ENCODE data around the gene WIZ. TPM values are rescaled to one million over a fixed set of nuclear protein-coding genes. Genes with fewer than 3 reads are reported as not detected.

Gene WIZ
- total and polyA plus RNA-seq, 9 of the 15 experiments (the other 6 are each of a cell fraction or from before 2014, with no cell fraction given): 0.06 to 37.5 (median 4.8) TPM

GRCh38 chr19:15418579-15419412 lies 31.0 kb downstream of the WIZ start, which contains the start of gene AKAP8L (continued):
- TF ChIP-seq HMGN3 (IDR thresholded peaks at IDR 0.05; ENCODE audit: borderline replicate concordance, extremely low read depth, insufficient read length, low read depth, low read length) (no peak), ATF6 (CRISPR knock-in tag; IDR thresholded peaks at IDR 0.05) (peak; percentile 23; the same call in 1 of the 2 replicates), ZBED1 (IDR thresholded peaks at IDR 0.05) (no peak; the same call in 1 of the 2 replicates), PML (IDR thresholded peaks at IDR 0.05; ENCODE audit: low read length) (peak; percentile 71; the same call in 1 of the 2 replicates), KLF13 (tag; IDR thresholded peaks at IDR 0.05; ENCODE audit: borderline replicate concordance, low read depth) (0 out of 2 replicates have a peak, but pooled peaks have one; percentile 8), ZNF354B (CRISPR knock-in tag; IDR thresholded peaks at IDR 0.05) (no peak), HDAC8 (tag; IDR thresholded peaks at IDR 0.05) (no peak), CAMTA2 (CRISPR knock-in tag; conservative IDR thresholded peaks at IDR 0.05) (no peak), SOX6 (IDR thresholded peaks at IDR 0.05) (peak; percentile 77), PCBP1 (IDR thresholded peaks at IDR 0.05; ENCODE audit: low read depth, low read length, poor library complexity, severe bottlenecking) (peak; percentile 82), ZFP30 (CRISPR knock-in tag; IDR thresholded peaks at IDR 0.05; ENCODE audit: borderline replicate concordance) (no peak), DNMT1 (IDR thresholded peaks at IDR 0.05) (no peak), RNF2 (IDR thresholded peaks at IDR 0.05) (peak; percentile 47; the same call in 1 of the 2 replicates), BRF2 (IDR thresholded peaks at IDR 0.05; ENCODE audit: borderline replicate concordance, insufficient read depth, insufficient read length) (no peak), ZFP1 (CRISPR knock-in tag; IDR thresholded peaks at IDR 0.05) (no peak), EZH2 (IDR thresholded peaks at IDR 0.05; ENCODE audit: borderline replicate concordance, low read depth, low read length) (no peak), ZNF165 (CRISPR knock-in tag; IDR thresholded peaks at IDR 0.05; ENCODE audit: borderline replicate concordance) (no peak), ZNF311 (CRISPR knock-in tag; IDR thresholded peaks at IDR 0.05) (no peak), MTA3 (IDR thresholded peaks at IDR 0.05; ENCODE audit: borderline replicate concordance) (peak; percentile 99), FOXJ3 (CRISPR knock-in tag; IDR thresholded peaks at IDR 0.05) (no peak), WHSC1 (IDR thresholded peaks at IDR 0.05; ENCODE audit: low read length) (no peak), ZNF75A (CRISPR knock-in tag; IDR thresholded peaks at IDR 0.05) (no peak), ZNF512 (tag; IDR thresholded peaks at IDR 0.05) (no peak)

All from K562 (cell line).